Measurements from ENCODE around the gene TPP2.

The TPP2 gene

DNA sequence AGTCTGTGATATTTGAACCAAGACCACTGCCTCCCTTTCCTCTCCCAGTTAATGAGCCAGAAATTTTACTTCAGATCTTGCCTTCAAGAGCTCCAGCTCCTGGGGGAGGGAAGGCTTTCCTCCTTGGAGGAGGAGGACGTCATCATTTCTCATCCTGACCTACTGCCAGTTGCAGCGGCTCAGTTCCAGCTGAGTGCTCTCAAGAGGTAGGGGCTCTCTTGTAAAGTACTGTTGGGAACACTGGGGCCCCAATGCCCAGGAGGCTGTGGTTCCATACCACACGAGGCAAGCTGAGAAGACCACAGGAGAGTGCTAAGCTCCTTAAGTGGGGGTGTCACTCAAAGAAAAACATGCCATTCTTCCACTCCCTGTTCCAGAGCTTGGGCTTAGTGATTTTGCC, 61.9 kb downstream of the TPP2 start:
- DNase-seq, result no peak

DNA sequence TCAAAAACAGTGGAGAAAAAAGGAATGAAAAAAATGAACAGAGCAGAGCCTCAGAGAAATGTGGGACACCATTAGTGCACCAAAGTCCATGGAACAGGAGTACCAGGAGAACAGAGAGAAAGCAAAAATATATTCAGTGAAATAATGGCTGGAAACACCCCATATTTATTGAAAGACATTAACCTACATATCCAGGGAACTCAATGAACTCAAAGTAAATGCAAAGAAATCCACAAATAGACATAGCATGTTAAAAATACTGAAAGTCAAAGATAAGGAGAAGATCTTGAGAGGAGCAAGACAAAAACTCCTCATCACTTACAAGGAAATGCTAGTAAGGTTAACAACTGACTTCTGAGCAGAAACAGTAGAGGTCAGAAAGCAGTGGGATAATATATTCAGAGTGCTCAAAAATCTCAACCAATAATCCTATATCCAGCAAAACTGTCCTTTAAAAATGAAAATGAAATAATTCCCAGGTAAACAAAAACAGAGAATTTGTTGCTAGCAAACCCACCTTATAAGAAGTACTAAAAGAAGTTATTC, 62.5 kb downstream of the TPP2 start:
- DNase-seq, result no peak

DNA sequence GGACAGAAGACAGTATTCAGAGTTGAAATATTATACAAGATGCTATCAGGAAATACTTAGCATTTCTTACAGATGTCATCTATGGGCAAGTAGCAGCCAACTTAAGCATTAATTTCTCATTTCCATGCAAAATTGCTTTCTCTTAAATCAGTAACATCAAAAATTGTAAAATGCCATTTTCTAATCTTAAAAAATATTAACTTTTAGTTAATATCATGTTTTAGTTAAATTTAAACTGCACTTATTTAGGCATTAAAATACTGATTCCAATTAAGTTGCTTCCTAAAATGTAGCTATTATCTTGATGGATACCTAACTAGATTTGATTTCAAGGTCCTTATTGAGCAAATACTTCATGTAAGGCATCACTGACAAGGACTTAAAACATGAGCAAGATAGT, 70.2 kb downstream of the TPP2 start:
- no peak for DNase-seq

DNA sequence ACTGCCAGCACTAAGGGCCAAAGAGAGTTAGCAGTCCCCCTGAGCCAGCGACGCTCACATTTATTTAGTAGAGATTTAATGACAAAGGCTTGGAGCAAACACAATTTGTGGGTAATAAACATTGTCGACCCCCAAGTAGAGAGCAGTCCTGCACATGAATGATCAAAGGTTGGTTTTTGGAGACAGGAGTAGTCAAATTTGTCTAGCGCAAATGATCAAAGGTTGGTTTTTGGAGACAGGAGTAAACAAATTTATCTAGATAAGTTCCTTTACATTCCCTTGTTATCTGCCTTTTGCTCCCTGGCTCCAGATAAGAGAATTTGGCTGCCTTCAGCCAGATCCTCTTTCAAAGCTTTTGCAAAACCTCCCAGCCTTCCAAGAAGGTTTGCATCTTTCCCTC, 71.1 kb downstream of the TPP2 start:
- DNase-seq, result no peak

DNA sequence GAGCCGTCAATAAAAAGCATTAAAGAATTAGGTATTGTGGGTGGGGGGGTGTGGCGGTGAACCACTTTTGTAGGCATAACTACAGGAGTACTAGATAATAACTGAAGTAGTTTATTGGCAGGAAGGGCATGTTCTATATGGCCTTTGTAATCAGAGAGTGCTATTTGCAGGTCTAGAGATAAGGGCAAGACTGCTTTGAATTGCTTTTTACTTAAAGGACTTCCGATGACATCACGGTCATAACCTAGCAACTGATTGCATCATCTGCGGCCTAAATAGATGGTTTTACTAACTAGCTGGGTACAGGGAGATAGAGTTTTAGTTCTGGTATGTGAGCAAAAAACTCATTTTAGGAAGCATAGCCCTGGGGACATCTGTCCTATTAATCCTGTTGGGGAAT, 73.3 kb downstream of the TPP2 start:
- no peak for DNase-seq

DNA sequence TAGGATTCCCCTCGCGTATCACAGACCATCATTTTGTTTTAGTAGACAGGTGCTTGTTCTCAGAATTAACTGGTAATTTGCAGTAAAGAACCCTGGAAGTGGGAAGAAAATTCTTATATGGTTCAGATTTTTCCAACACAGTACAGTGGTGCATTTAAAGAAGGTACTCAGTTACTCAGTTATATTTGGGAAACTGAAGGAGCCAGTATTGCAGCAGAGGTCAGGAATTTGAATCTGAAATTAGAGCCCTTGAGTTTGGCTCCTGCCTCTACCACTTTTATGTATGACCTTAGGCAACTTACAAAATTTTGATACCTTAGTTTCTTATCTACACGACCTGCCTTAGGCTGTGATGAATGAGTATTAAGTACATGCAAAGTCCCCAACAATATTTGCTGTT, 78.3 kb downstream of the TPP2 start:
- DNase-seq, result no peak

DNA sequence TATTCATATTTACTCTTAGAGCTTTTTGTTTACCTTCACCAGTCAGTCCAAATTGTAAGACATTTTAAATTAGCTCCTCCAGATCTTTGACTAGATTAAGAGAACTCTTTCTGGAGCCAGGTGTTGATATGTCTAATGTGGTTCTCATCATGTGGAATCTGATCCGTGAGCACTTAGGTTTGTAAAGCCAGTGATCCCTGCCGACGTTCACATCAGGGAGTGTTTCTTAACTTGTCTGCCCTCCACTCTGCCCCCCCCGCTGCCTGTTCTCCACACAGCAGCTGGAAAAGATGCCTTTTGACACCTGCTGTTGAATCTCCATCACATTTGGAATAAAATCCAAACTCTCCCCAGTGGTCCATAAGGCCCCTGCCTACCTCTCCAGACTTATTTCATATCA, 80.3 kb downstream of the TPP2 start:
- no peak for DNase-seq

DNA sequence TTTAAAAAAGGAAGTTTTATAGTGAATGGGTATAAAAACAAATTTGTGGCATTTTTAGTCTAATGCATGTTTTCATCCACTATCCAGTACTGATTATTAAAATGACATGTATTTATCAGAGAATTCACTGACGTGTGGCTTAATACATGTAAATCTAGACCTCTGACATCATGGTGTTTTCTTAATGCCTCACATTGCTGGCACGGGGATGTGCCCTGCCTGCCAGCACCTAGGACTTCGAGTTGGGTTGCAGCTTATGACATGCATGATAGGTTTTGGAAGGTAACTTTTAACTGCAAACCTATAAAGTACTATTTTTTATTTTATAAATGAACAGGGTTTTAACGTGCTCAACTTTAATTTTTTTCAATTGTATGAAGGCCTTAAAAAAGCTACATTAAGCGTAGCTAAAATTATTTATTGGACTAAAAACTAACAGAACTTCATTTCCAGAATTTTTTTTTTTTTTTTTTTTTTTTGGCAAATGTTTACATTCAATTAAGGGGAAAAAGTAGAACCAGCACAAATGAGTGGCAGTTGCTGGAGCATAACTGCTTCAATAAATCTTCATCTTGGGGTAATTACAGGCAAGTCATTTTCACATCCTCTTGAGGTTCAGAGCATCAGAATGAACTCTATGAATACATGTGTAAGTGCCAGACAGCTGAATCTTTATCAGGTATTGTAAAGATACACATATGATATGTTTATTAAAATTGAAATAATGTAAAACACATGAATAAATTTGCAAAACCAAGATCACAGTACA, 81.7 kb downstream of the TPP2 start:
- DNase-seq, result no peak

DNA sequence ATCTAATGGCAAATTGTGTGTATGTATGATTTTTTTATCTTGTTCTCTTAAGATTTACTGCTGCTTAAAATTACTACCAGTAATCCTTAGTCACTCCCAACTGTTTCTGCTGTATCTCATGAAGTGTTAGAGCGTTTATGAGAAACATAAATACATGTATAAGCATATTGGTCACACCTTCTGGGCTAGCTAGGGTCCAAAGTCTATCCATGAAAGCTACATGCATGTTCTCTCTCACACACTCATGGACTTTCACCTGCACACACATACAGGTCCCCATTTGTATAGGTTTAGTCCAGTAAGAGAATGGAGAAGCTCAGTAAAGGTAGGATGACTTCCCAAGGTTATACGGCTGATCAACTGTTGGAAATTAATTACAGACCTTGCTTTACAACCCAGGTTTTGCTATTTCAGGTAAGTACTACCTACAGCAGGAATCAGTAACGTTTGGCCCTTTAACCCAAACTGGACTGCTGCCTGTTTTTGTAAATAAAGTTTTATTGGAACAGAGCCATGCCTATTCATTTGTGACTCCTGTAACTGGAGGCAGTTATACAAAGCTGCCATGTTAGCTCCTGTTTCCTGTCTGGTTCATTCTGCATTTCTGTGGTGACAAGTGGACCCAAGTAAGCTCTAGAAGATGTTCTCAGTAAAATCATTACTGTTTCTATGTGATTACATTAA, 82.8 kb downstream of the TPP2 start:
- no peak for DNase-seq

DNA sequence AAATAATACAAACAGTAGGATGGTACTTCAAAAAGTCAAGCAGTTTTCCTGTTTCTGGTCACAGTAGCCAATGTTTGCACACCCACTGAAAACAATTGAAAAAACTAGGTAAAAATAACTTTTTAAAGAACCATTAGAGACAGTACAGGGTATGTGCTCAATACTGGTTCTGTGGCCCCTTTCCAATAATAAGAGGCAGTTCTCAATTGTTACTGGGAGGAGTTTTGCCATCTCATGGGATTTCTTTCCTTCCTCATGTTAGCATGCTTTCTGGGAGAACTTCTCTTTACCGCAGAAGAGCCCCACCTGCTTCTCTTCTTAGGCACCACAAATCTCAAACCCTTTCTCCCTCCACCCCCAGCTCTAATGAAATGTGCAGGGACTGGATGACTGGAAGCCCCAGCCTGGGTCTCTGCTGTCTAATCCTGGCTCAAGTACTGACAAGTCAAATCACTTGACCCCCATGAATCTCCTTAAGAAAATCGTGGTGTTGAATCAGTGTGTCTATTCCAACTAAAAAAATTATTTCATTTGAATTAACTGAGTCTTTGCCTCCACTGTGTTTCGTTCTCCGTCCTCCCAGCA, 83.4 kb downstream of the TPP2 start:
- DNase-seq, result no peak

DNA sequence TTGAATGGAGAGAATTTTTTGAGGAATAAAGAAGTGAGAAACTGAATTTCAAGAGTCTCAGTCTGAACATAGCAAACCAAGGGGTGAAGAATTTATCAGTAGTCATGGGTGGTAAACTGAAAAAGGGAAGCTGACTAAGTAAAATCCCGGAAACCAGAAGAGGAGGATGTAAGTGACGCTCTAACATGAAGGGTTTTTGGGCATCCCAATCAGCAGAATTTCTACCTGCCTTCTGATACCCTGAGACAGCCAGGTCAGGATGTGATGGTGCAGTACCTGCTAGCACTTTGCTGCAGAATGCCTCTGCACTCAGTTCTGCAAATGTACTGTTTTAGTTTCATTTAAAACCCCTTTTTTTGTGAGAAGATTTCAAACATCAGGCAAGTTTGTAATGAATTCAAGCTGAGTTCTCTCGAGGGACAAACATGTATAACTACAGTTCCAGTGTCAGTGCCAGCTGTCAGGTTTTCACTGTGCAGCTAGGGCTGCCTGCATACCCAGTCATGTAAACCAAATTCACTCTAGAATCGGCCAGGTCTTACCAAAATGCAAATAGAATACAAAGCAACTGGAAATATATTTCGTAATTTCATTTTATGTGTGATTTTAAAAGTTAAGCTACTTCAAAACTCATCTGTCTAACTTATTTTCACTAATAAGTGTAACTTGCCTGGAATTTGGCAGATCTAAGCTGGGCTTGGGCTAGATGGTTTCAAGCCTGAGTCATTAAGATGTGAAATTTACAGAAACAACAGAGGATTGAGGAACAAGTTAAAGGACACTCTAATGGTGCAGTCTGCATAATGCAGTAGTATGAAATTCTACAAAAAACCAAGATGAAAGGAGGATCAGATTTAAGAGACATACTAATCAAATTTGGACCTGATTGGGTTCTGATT, 84.3 kb downstream of the TPP2 start:
- no peak for DNase-seq

DNA sequence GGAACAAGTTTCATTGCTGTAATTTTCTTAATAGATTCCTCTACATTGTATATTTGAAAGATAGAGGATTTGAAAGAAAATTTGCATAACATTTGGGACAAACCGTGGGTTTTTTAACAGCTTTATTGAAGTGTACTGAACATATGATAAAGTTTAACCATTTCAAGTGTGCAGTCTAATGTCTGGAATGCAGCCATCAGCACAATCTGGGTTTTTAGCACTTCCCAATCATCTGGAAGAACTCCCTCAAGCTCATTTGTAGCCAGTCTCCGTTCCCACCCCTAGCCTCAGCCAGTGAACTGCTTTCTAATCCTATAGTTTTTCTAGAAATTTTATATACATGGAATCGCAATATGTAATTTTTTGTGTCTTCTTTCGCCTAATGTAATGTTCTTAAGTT, 85.4 kb downstream of the TPP2 start:
- DNase-seq, result no peak

DNA sequence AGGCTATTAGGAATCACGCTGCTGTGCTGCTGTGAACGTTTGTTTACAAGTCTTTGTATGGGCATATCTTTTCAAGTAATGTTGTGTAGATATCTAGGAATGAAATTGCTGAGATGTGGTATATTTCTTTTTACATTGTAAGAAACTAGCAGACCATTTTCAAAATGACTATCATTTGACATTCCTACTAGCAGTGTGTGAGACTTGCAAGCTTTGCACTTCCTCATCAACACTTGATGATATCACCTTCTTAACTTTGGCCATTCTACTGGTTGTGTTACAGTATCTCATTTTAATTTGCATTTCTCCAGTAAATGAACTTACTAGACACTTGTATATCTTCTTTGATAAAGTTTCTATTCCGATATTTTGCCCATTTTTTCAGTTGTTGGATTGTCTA, 85.9 kb downstream of the TPP2 start:
- DNase-seq, result no peak

DNA sequence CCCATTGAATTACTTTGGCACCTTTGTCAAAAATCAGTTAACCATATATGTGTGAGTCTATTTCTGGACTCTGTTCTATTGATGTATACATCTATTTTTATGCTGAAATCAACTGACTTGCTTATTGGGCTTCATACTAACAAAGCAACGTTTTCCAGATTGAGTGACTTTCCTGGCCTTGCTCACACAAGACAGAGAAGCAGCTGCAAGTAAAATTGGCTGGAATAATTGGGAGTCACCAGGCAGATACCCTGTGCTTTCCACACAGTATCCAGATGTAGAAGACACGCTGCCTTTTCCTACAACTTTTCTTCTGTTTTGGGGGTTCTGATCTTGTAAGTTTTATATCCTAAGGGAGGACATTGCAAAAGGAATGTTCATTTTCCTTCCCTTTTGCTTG, 86.9 kb downstream of the TPP2 start:
- no peak for DNase-seq

DNA sequence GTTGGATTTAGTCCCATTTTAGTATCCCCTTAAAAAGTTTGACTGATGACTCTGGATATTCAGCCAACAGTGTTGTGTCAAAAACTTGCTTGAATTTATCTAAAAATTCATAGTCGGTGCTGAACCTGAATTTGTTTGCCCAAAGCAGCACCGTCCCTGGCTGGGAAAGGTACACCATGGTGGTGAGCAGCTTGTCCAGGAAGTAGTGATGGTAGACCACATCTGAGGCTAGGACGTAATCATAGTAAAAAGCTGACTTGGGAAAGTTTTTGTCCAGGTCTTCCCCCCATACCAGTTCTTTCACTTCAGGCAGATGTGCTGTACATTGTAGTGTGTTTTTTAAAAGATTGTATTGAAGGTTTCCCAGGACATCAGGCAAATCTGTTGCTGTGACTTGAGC, 89.2 kb downstream of the TPP2 start:
- no peak for DNase-seq

DNA sequence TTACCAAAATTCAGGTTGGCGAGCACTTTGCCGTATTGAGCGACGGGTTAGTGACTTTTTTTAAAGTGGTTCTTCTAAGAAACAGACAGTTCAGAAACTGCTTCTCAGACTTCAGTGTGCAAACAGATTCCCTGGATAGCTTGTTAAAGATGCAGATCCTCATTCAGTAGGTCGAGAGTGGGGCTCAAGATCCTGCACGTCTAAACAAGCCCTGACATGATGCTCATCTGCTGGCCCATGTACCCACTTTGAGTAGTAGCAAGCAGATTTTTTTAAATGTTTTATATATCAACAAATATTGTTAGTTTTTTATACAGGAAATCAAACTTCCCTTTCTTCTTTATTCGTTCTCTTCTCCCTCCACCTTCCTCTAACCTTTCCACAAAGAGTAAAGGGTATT, 90.7 kb downstream of the TPP2 start:
- DNase-seq, result no peak

DNA sequence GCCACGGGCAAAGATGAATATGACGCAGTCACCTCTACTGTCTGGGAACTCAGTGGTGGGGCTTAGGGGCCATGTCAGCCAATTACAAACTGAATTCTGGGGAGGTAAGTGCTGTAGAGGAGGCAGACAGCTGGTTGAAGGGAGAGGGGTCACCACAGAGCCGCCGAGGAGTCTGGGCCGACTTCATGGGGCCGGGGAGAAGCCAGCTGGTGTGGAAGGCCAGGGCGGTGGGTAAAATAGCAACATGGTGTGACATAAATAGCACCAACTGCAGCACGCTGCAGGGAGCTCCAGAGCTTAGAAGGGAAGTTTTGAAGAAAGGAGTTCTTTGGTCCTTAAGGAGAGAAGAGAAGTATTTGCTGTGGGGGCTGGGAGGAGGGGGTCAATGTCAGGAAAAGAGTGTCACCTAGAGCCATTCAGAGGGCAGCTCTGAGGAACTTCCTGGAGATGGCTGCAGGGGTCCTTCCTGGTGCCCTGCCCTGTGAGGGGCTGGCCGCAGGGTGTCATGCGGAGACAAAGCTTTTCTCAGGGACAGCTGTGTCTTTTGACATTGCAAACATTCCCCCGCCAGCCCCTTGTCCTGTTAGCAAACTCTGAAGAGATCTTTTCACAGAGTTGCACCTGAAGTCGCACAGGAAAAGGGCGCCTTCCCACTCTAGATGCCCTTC, 91.7 kb downstream of the TPP2 start:
- DNase-seq, result no peak

DNA sequence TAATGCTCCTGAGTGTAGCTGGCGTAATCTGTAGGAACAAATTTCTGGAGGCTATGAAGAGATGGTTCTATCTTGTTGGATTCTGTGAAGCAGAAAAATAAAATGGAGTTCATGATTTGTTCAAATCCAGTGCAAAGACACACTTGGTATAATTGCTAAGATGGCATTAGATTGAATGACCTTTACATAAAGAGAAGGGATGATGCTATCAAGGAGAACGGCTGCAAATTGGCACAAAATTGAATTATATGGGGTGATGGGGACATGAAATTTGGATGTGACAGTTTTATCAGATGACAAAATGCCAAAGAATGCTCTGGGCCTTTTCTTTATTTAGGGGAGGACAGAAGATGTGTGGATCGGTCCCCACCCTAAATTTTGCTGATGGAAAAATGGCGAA, 94.1 kb downstream of the TPP2 start:
- DNase-seq, result no peak

DNA sequence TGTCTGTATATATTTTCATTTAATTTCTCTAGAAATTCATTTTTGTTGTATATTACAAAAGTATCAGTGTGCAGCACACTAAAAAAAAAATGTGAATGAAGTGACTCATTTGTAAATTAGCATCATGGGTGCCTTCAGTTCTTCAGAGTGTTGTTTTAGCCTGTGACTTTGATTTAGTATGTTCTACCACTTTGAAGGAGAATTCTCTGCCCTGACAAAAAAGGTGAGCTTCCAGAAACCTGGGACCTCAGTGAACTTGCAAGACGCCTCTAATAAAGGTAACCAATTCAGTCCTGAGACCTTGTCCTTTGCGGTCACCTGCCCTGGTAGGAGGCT, 95.7 kb downstream of the TPP2 start:
- DNase-seq, result no peak

DNA sequence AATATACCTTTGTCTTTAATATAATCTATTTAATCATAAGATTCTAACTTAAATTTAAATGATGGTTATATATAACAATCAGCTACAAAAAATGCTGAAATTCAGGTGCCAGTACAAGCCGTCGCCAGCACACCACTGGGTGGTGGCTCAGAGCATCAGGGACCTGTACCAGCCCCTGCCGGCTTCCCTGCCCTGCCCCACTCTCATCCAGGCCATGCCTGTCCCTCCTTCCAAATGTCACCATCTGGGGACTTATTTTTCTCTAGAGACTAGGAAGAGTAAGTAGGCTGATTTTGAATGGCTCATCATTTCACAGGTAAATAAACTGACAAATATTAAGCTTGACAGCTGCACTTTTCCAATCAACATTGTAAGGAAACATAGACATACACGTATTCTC, 96.5 kb downstream of the TPP2 start:
- DNase-seq, result no peak

DNA sequence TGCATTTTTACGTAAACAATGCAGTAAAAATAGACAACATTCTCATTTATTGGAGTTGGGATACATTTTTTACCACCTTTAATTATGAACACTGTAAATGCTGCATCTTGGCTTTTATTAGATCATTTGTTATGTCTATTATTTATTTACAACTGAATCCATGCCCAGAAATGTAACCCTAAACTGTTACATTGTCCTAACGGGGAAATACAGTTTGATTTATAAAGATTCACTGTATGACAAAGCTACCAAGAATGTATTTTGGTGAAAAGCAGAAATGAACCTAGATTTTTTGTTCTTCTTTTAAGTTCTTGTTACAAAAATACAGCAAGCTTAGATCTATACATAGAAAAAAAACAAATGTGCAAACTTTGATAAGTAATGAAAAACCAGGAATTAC, 97.0 kb downstream of the TPP2 start:
- no peak for DNase-seq

DNA sequence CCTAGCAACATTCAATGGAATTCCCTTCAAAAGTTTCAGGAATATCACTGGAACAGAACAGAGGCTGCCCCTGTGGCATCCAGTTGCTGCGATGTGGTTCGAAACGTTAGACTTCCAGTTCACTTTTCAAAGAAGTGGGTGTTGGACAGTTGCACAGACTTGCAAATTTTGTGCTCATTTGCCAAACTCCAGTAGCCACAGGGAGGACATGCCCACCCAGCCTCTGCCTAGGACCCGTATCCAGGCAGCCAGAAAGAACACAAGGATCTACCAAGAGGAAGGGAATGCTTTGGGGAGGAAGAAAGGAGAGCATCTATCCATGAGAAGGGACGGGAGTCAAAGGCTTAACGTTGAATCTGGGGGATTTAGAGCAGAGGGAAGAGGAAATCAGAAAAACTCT, 98.2 kb downstream of the TPP2 start, which contains the start of gene METTL21C:
TSS of gene METTL21C (minus strand) at position 108 of the 400 bp plus-strand sequence. CDS start 546 bp downstream, outside the sequence.
- no peak for DNase-seq

DNA sequence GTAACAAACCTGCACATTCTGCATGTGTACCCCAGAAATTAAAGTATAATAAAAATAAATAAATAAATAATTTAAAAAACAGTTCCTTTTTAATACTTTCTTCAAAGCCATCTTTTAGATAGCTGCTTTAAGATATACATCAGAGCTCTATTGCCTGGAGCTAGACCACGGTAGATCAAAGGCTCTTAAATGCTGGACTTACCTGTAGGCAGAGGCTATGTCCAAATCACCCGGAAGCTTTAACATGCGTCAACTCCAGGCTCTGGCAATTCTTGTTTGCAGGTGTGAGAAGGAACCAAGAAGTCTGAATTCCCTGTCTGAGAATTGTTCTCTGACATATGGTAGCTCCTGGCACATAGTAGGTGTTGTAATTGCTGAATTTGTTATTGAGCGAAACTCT, 99.7 kb downstream of the TPP2 start:
- no peak for DNase-seq

Measured in SHP77 (cell line).